Limb (tissue), 2 donors: Measurements from ENCODE around the gene PAM.

Experiments used
- DNase-seq, 2 donors: peaks; one replicate each; pipeline ENCODE4 v3.0.0-alpha.2; 2016; ENCODE audit errors: extremely low spot score in 2 of 2

The PAM gene

GRCh38 chr5:102857076-102857818, 102.1 kb downstream of the PAM start:
- DNase-seq, result peak in 1 of 2 donors; percentile 27

- no peak for DNase-seq
Measured at GRCh38 chr5:102858221-102858620, 103.1 kb downstream of the PAM start.

- no peak for DNase-seq
Measured at GRCh38 chr5:102858808-102859207, 103.7 kb downstream of the PAM start.

- DNase-seq, result no peak
Measured at GRCh38 chr5:102860035-102860434, 104.9 kb downstream of the PAM start.

GRCh38 chr5:102863058-102863457, 108.0 kb downstream of the PAM start:
- no peak for DNase-seq

GRCh38 chr5:102863764-102864560, 108.9 kb downstream of the PAM start:
- no peak for DNase-seq

- no peak for DNase-seq
Measured at GRCh38 chr5:102865171-102865509, 110.0 kb downstream of the PAM start.

GRCh38 chr5:102865510-102866236, 110.6 kb downstream of the PAM start:
- peak; percentile 55 to 75 for DNase-seq

GRCh38 chr5:102866237-102866600, 111.1 kb downstream of the PAM start:
- no peak for DNase-seq

GRCh38 chr5:102867992-102868662, 113.0 kb downstream of the PAM start:
- no peak for DNase-seq

- no peak for DNase-seq
Measured at GRCh38 chr5:102869230-102869629, 114.1 kb downstream of the PAM start.

GRCh38 chr5:102873379-102873932, 118.4 kb downstream of the PAM start:
- DNase-seq, result no peak

- no peak for DNase-seq
Measured at GRCh38 chr5:102874054-102874453, 118.9 kb downstream of the PAM start.

GRCh38 chr5:102875721-102876123, 120.6 kb downstream of the PAM start:
- DNase-seq, result no peak

- DNase-seq, result no peak
Measured at GRCh38 chr5:102876610-102877009, 121.5 kb downstream of the PAM start.

GRCh38 chr5:102879741-102880140, 124.6 kb downstream of the PAM start:
- no peak for DNase-seq

GRCh38 chr5:102886586-102886985, 131.5 kb downstream of the PAM start:
- DNase-seq, result no peak

GRCh38 chr5:102888483-102888882, 133.4 kb downstream of the PAM start:
- no peak for DNase-seq

- DNase-seq, result no peak
Measured at GRCh38 chr5:102889033-102889432, 133.9 kb downstream of the PAM start.

GRCh38 chr5:102890133-102890532, 135.0 kb downstream of the PAM start:
- no peak for DNase-seq

- DNase-seq, result no peak
Measured at GRCh38 chr5:102891175-102891574, 136.1 kb downstream of the PAM start.
